ENCODE results near the gene PLAAT4.

The PLAAT4 gene, protein sequence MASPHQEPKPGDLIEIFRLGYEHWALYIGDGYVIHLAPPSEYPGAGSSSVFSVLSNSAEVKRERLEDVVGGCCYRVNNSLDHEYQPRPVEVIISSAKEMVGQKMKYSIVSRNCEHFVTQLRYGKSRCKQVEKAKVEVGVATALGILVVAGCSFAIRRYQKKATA

GRCh38 chr11:63536669-63537292 lies at the start of gene PLAAT4:
TSS of gene PLAAT4 (plus strand) at chr11:63536808. CDS start at chr11:63536869, 61 bp downstream.
- DNase-seq: no peak

GRCh38 chr11:63488789-63489188 lies 47.8 kb upstream of the PLAAT4 start:
- no peak for DNase-seq

- no peak for DNase-seq
Observed at GRCh38 chr11:63489879-63490278, 46.7 kb upstream of the PLAAT4 start.

- no peak for DNase-seq
Observed at GRCh38 chr11:63490551-63491239, 45.9 kb upstream of the PLAAT4 start, which contains the start of gene PLAAT5. TSS of gene PLAAT5 (minus strand) at chr11:63491167. CDS start at chr11:63491034, 133 bp downstream.

DNA sequence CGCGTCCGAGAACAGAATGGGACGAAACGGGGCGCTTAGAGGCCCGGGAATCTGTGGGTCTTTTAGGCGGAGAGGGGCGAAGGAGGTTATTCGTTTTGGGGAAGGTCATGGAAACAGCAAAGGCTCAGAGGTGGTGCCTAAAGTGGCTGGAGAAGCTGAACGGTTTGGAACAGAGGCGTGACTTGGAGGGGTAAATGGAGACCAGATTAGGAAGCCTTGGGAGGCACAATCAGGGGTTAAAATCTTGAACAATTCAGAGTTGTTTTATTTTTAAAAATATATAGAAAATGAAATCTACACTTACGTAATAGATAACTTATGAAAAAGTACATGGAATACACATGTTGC lies 45.4 kb upstream of the PLAAT4 start:
- DNase-seq: no peak

GRCh38 chr11:63491636-63492372 lies 44.8 kb upstream of the PLAAT4 start:
- DNase-seq: no peak

DNA sequence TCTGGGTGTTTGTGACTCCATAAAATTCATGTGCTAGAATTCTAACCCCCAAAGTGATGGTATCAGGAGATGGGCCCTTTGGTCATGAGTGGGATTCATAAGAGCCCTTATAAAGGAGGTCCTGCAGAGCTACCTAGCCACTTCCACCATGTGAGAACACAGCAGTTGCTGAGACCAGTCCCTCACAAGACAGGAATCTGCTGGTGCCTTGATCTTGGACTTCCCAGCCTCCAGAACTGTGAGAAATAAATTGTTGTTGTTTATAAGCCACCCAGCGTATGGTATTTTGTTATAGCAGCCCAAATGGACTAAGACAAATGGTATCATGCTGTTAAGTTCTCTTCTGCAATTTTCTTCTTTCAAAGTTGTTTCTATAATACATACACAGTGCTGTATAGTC lies 44.2 kb upstream of the PLAAT4 start:
- no peak for DNase-seq

DNA sequence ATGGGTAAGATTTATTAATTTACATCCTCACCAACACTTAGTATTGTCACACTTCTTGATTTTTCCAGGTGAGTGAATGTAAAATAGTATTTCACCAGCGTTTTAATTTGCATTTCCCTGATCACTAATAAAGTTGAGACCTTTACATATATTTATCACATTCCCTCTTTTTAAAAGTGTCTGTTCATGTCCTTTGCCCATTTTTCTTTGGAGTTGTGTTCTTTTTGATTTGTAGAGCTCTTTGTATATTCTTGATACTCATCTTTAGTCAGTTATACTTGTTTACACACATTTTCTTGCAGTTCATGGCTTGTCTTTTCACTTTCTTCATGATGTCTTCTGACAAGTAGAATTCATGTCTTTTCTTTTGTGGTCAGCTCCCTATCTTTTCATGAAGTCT lies 43.5 kb upstream of the PLAAT4 start:
- no peak for DNase-seq

GRCh38 chr11:63494975-63495374 lies 41.6 kb upstream of the PLAAT4 start:
- no peak for DNase-seq

GRCh38 chr11:63499874-63500273 lies 36.7 kb upstream of the PLAAT4 start:
- no peak for DNase-seq

DNA sequence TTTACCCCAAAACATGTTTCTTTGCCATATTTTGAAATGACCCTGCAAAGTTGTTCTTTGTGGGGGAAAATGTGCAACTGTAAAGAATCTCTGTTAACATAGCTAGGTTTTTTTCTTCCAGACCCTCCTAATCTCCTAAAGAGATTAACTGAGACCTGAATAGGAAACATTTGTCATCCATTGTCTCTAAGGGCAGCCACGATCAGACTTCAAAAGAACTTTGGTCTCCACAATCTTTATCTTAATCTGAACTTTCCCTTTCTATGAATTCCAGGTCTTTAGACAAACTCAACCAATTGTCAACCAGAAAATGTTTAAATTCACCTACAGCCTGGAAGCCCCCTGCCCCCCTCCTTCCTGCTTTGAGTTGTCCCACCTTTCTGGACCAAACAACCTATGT lies 35.4 kb upstream of the PLAAT4 start:
- DNase-seq: no peak

GRCh38 chr11:63502252-63502820 lies 34.3 kb upstream of the PLAAT4 start:
- no peak for DNase-seq

- DNase-seq: no peak
Observed at GRCh38 chr11:63503492-63503891, 33.1 kb upstream of the PLAAT4 start.

DNA sequence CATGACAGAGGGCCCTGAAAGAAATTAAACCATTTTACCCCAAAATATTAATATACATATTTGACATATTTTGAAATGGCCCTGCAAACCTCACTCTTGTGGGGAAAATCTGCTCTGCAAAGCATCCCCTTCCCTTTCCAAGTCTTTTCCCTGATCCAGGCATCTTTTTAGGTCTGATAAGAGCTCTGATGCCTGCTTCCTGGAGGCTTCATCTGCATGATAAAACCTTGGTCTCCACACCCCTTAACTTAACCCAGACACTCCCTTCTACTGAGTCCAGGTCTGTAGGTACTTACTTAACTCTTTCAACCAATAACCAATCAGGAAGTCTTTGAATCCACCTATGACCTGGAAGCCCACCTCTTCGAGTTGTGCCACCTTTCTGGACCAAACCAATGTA lies 32.6 kb upstream of the PLAAT4 start:
- DNase-seq: no peak

- DNase-seq: no peak
Observed at GRCh38 chr11:63504933-63505586, 31.5 kb upstream of the PLAAT4 start.

DNA sequence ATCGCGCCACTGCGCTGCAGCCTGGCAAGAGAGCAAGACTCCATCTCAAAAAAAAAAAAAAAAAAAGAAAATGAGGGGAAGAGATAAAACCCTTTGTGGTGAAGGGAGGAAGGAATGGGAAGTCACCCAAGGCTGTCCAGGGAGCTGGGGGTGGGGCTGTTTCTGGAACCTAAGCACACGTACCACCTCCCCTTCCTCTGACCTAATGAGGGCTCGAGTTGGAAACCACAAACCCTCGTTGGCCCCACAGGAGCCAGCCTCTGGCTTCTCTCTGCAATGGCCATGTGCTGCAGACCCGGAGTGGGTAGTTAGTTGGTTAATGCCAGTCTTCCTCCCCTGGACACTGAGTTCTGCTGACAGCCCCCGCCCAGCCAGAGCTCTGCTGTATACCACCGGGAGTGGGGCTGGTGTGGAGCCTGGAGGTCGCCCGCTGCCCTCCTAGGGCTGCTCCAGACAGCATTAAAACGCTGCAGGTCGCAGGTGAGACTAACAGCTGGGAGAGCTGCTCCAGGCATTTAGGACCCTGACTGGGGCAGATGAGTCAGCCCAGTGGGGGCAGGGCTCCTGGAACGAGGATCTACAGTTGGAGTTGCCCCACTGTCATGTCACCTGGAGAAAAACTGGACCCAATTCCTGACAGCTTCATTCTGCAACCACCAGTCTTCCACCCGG lies 30.6 kb upstream of the PLAAT4 start, which contains the start of gene LGALS12:
Gene LGALS12, plus strand, starts transcription at position 228 of the 672 bp plus-strand sequence. Its CDS starts 375 bp downstream, at position 603.
- no peak for DNase-seq

- DNase-seq: no peak
Observed at GRCh38 chr11:63506876-63507275, 29.7 kb upstream of the PLAAT4 start.

DNA sequence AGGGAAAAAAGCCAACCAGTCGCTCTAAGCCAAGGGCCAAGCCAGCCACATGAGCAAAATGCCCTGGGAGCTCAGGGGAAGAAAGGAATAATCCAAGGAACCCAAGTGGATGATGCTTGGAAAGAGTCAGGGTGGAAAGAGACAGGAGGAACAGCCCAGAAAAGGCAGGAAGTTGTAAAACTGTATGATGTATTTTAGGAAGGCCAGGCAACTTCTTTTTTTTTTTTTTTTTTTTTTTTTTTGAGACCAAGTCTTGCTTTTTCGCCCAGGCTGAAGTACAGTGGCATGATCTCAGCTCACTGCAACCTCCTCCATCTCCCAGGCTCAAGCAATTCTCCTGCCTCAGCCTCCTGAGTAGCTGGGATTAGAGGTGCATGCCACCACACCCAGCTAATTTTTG lies 29.1 kb upstream of the PLAAT4 start:
- DNase-seq: no peak

- DNase-seq: no peak
Observed at GRCh38 chr11:63508009-63508408, 28.6 kb upstream of the PLAAT4 start.

- no peak for DNase-seq
Observed at GRCh38 chr11:63508745-63509144, 27.9 kb upstream of the PLAAT4 start.

DNA sequence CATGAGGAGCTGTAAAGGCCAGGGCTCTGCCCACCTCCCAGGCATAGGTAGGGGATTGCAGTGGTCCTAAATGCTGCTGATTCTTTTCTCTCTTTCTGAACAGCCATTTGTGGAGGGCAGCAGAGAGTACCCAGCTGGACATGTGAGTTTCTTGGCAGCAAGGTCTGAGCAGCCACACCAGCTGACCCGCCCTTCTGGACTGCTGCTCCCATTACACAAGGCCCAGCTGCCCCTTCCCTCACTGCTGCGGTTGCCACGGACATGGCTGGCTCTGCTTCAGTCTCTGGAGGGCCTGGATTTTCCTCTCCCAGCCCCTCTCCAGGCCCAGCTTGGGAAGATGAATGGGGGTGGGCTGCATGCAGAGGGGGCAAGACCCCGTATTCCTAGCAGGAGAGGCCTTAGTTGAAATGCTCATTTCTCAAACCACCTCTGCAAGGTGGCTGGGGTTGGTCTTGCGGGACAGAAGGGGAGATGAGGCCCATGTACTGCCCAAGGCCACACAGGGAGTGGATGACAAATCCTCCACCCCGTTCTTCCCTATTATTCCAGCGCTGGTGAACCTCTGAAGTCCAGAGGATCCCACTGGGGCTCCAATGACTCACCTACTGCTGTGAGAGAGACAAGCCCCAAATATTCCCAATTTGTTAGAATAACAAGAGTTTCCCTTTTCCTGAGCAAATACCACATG lies 26.1 kb upstream of the PLAAT4 start:
- no peak for DNase-seq
